Esophagus squamous epithelium (tissue), 5 donors: ENCODE results near the gene PRKN. TPM values are rescaled to one million over a fixed set of nuclear protein-coding genes. Genes with fewer than 3 reads are reported as not detected.

ENCODE experiments used
- DNase-seq: peaks from one replicate; lab custom pipeline; 2025; lab: John Stamatoyannopoulos, UW
- H3K27ac ChIP-seq, 4 donors: fragments of 200-600 bp; sonication (generic); one replicate each; pipeline ENCODE4 v1.5.1; 2016 to 2019; ENCODE audit warnings: mild to moderate bottlenecking in 1 of 4
- H3K27me3 ChIP-seq, 4 donors: fragments of 200-600 bp; sonication (generic); 1 replicate in 3 of 4; 2 replicates in 1 of 4; pipeline versions ENCODE4 v1.5.1 to v1.6.0; 2017 to 2021; ENCODE audit warnings: antibody characterized with exemption in 1 of 4
- H3K36me3 ChIP-seq, 3 donors: fragments of 200-600 bp; sonication (generic); one replicate each; pipeline ENCODE4 v1.5.1; 2016 to 2019
- H3K4me1 ChIP-seq, 3 donors: fragments of 200-600 bp; sonication (generic); one replicate each; pipeline ENCODE4 v1.5.1; 2017 to 2019
- H3K4me3 ChIP-seq, 4 donors: fragments of 200-600 bp; sonication (generic); 1 replicate in 3 of 4; 2 replicates in 1 of 4; pipeline ENCODE4 v1.5.1; 2016 to 2019; ENCODE audit warnings: mild to moderate bottlenecking in 2 of 4, moderate library complexity in 1 of 4
- H3K9me3 ChIP-seq, 3 donors: fragments of 200-600 bp; sonication (generic); one replicate each; pipeline ENCODE4 v1.5.1; 2016 to 2019
- CTCF ChIP-seq, 6 experiments: fragments of 450-650 bp in 4 of 6; fragments of 200-600 bp in 2 of 6; sonication (generic) in 2 of 6; IDR thresholded peaks; one replicate each; pipeline ENCODE4 v1.5.1; 2016 to 2019; ENCODE audit warnings: antibody characterized with exemption in 6 of 6, mild to moderate bottlenecking in 4 of 6, moderate library complexity in 4 of 6
- POLR2A ChIP-seq, 4 donors: fragments of 450-650 bp; IDR thresholded peaks; one replicate each; pipeline ENCODE4 v1.6.1; 2017; ENCODE audit warnings: antibody characterized with exemption in 4 of 4, mild to moderate bottlenecking in 4 of 4, moderate library complexity in 3 of 4
- WGBS, 2 donors: methylation state at CpG; one replicate each; pipeline ENCODE4 v1.1.5; 2018; 5-methylcytosine and 5-hydroxymethylcytosine counted together
- intact Hi-C: fragments of 100-400 bp; cut with DNase I; formaldehyde crosslinking; loops from one replicate; pipeline ENCODE4 v1.15.0; 2022
- total RNA-seq, 4 donors: library from RNA; depleted of rRNA; stranded (reverse); fragments of >200 nt; gene quantifications; one replicate each; pipeline ENCODE4 v1.1.0, GENCODE V29; 2016
- donor health status: DM: yes; HTN: yes; CAD: no.

The PRKN gene
- total RNA-seq, 4 donors from 2014 or later: 0.70 to 5.5 (median 2.2) TPM

GRCh38 chr6:161583584-161583983 is 1144.0 kb downstream of the PRKN start:
- intact Hi-C loops: no loop called here
- no peak for TF ChIP-seq CTCF (IDR thresholded peaks at IDR 0.05)
- Histone ChIP-seq H3K27ac (no peak overlapping the region), H3K9me3 (no peaks in the 10 kb centered on the region), H3K4me3 (no peak overlapping the region), H3K4me1 (peaks cover 0 to 6% (median 0%) of the 10 kb centered on the region in 3 donors), H3K27me3 (no peaks in the 10 kb centered on the region), H3K36me3 (no peaks in the 10 kb centered on the region)
- 39 to 41% methylated on average over 5 of the region's 5 CpGs for WGBS, 2 donors
- DNase-seq: no peak

GRCh38 chr6:161578478-161578877 is 1149.1 kb downstream of the PRKN start:
- Histone ChIP-seq H3K9me3 (no peaks in the 10 kb centered on the region), H3K4me1 (peaks cover 0 to under 1% (median 0%) of the 10 kb centered on the region in 3 donors), H3K27me3 (no peaks in the 10 kb centered on the region), H3K27ac (no peak overlapping the region), H3K4me3 (no peak overlapping the region), H3K36me3 (no peaks in the 10 kb centered on the region)
- DNase-seq: no peak
- TF ChIP-seq POLR2A (IDR thresholded peaks at IDR 0.05): no peak
- no peak for TF ChIP-seq CTCF (IDR thresholded peaks at IDR 0.05)
- WGBS, 2 donors: 56 to 66% methylated on average over 3 of the region's 3 CpGs
- intact Hi-C loops: no loop called here

GRCh38 chr6:161575523-161576254 is 1151.9 kb downstream of the PRKN start:
- H3K9me3 ChIP-seq: no peaks in the 10 kb centered on the region
- H3K27me3 ChIP-seq: no peaks in the 10 kb centered on the region
- no peak for TF ChIP-seq POLR2A (IDR thresholded peaks at IDR 0.05)
- TF ChIP-seq CTCF (IDR thresholded peaks at IDR 0.05): no peak
- 65 to 71% methylated on average over 12 to 13 of the region's 13 CpGs for whole genome bisulfite sequencing, 2 donors
- no peak for DNase-seq
- H3K36me3 ChIP-seq: no peaks in the 10 kb centered on the region
- intact Hi-C loops: no loop called here
- H3K4me3 ChIP-seq: no peak overlapping the region
- no peaks in the 10 kb centered on the region for H3K4me1 ChIP-seq
- no peak overlapping the region for H3K27ac ChIP-seq

GRCh38 chr6:161568885-161569456 is 1158.6 kb downstream of the PRKN start:
- 55 to 71% methylated on average over 6 of the region's 6 CpGs for WGBS, 2 donors
- TF ChIP-seq POLR2A (IDR thresholded peaks at IDR 0.05): no peak
- TF ChIP-seq CTCF (IDR thresholded peaks at IDR 0.05): no peak
- H3K36me3 ChIP-seq: no peaks in the 10 kb centered on the region
- H3K27me3 ChIP-seq: no peaks in the 10 kb centered on the region
- no peak overlapping the region for H3K27ac ChIP-seq
- no peak overlapping the region for H3K4me3 ChIP-seq
- no peaks in the 10 kb centered on the region for H3K9me3 ChIP-seq
- no peak for DNase-seq
- no peaks in the 10 kb centered on the region for H3K4me1 ChIP-seq
- intact Hi-C loops: no loop called here

GRCh38 chr6:161564952-161565351 is 1162.6 kb downstream of the PRKN start:
- intact Hi-C loops: no loop called here
- H3K4me1 ChIP-seq: no peaks in the 10 kb centered on the region
- no peaks in the 10 kb centered on the region for H3K9me3 ChIP-seq
- WGBS, 2 donors: 77 to 81% methylated on average over 3 of the region's 3 CpGs
- no peaks in the 10 kb centered on the region for H3K36me3 ChIP-seq
- TF ChIP-seq POLR2A (IDR thresholded peaks at IDR 0.05) (no peak), CTCF (IDR thresholded peaks at IDR 0.05) (no peak)
- DNase-seq: no peak
- no peaks in the 10 kb centered on the region for H3K27me3 ChIP-seq
- H3K4me3 ChIP-seq: no peak overlapping the region
- H3K27ac ChIP-seq: no peak overlapping the region
